Measurements from ENCODE around the gene MAN1A2.
A peak's percentile ranks its signal among the peaks of the same experiment; 100 is the strongest.
"Not testable (repeated sequence)": the region's sequence is repeated elsewhere in the genome, so short reads cannot be mapped to it uniquely, and the experiment has no call there.

The MAN1A2 gene

GRCh38 chr1:117367046-117368025, at the start of gene MAN1A2:
Gene MAN1A2 (plus strand): TSS chr1:117367449. CDS start chr1:117368184, 735 bp downstream.
- DNase-seq = peak; percentile 84

DNA sequence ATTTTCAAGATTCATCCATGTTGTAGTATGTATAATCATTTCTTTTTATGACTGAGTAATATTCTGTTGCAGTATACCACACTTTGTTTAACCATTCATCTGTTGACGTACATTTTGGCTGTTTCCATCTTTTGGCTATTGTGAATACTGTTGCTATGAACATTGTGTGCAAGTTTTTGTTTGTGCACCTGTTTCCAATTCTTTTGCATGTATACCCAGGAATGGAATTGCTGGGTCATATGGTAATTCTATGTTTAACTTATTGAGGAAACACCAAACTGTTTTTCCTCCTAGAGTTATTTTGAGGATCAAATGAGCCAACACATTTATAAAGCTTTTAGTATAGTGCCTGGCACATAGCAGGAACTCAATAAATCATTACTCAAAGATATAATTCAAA, 49.2 kb upstream of the MAN1A2 start:
- no peak for DNase-seq

- DNase-seq = no peak
Measured at GRCh38 chr1:117318426-117318825, 48.8 kb upstream of the MAN1A2 start.

GRCh38 chr1:117320515-117320914, 46.7 kb upstream of the MAN1A2 start:
- no peak for DNase-seq

DNA sequence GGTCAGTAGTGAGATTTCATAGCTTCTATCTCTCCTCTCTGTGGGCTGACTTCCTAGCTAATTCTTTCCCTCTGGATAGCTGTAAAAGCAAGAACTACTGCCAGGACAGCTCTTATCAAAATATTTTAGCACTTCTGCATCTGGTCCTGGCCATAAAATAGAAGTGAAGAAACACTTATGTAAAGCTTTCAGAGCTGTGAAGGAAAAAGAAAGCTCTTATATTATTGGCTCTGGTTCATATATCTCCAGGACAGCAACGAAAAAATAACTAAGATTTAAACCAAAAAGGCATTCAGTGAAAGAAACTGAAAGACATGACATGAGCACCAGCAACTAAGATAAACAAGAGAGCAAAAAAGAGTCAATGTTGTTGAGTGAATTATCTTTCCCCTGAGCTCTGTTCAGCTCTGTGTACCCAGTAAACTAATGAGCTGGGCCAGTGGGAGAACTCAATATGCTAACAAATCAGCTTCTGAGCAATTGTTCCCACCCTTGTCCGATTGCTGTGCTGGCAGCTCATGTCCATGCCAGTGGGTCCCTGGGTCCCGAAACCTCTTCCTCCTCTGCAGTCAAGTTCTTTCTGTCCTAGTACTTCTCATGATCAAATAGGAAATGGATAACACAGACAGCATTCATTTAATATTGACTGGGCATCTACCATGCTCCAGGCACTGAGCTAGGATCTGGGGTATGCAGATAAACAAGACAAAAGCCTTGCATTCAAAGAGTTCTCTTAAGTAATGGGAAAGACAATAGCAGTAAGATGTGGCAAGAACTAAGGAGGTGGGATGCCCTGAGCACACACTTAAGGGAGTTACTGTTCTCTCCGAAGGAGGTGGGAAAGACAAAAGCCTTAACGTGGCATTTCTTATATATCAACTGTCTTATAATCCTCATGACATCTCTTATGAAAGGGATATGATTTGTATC, 45.3 kb upstream of the MAN1A2 start:
- no peak for DNase-seq

- DNase-seq = no peak
Measured at GRCh38 chr1:117324357-117324756, 42.9 kb upstream of the MAN1A2 start.

GRCh38 chr1:117326035-117326434, 41.2 kb upstream of the MAN1A2 start:
- DNase-seq = not testable (repeated sequence)

GRCh38 chr1:117327011-117327410, 40.2 kb upstream of the MAN1A2 start:
- DNase-seq = no peak

- DNase-seq = no peak
Measured at GRCh38 chr1:117335376-117336086, 31.7 kb upstream of the MAN1A2 start.

GRCh38 chr1:117336088-117336817, 31.0 kb upstream of the MAN1A2 start:
- DNase-seq = no peak

- no peak for DNase-seq
Measured at GRCh38 chr1:117339866-117340700, 27.2 kb upstream of the MAN1A2 start.

- DNase-seq = no peak
Measured at GRCh38 chr1:117341123-117341522, 26.1 kb upstream of the MAN1A2 start.

DNA sequence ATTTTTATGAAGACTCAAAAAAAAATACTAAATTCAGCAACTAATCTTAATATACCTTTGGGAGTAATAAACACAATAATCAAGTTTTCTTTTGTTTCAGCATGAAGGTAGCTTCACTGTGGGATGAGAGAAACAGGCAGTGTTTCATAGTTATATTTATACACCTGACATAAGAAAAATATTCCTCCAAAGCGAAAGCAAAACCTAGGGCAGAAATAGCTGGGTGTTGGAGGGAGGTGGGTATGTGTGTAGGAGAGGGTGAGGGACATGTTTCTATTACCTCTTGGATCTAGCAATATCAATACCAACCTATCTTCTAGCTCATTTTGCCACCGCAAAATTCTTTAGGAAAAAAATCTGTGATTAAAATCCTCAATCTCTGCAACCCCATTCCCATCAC, 24.9 kb upstream of the MAN1A2 start:
- DNase-seq = no peak

DNA sequence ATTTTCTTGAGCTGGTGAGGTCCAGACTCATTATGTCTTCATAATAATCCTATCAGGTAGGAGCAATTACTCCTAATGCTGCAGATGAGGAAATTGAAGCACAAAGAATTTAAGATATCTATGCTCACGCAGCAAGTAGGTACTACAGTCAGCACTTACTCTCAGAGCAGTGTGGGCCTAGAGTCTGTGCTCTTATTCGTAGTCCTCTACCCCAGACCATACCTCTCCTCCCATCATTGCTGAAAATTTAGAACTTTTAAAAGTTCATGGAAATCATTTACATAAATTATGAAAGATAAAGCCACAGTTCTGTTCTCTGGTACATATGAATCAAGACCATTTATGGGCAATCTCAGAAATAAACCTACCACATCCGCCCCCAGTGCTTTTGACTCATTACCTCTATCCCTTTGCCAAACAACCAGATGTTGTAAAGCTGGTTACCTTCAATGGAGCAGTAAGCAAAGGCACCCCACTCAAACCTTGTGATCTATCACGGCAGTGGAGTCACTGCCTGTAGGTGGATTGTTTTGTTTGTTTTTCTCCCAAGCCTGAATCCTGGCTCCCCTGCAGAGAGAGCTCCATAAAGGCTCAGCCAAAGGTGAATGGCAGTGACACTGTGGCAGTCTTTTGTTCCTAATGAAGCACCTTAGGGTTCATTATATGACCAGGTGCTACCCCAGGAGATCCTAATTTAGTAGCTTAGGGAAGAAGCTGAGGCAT, 20.9 kb upstream of the MAN1A2 start:
- peak; percentile 18 for DNase-seq

- no peak for DNase-seq
Measured at GRCh38 chr1:117347907-117348306, 19.3 kb upstream of the MAN1A2 start.

DNA sequence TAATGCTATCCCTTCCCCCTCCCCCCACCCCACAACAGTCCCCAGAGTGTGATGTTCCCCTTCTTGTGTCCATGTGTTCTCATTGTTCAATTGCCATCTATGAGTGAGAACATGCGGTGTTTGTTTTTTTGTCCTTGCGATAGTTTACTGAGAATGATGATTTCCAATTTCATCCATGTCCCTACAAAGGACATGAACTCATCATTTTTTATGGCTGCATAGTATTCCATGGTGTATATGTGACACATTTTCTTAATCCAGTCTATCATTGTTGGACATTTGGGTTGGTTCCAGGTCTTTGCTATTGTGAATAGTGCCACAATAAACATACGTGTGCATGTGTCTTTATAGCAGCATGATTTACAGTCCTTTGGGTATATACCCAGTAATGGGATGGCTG, 14.6 kb upstream of the MAN1A2 start:
- DNase-seq = not testable (repeated sequence)

DNA sequence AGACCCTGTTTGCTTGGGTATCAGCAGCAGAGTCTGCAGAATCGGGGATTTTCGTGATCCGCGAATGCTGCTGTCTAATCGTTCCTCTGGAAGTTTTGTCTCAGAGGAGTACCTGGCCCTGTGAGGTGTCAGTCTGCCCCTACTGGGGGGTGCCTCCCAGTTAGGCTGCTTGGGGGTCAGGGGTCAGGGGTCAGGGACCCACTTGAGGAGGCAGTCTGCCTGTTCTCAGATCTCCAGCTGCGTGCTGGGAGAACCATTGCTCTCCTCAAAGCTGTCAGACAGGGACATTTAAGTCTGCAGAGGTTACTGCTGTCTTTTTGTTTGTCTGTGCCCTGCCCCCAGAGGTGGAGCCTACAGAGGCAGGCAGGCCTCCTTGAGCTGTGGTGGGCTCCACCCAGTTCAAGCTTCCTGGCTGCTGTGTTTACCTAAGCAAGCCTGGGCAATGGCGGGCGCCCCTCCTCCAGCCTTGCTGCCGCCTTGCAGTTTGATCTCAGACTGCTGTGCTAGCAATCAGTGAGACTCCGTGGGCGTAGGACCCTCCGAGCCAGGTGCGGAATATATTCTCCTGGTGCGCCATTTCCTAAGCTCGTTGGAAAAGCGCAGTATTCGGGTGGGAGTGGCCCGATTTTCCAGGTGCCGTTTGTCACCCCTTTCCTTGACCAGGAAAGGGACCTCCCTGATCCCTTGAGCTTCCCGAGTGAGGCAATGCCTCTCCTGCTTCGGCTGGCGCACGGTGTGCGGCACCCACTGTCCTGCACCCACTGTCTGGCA, 9.2 kb upstream of the MAN1A2 start:
- DNase-seq = not testable (repeated sequence)

DNA sequence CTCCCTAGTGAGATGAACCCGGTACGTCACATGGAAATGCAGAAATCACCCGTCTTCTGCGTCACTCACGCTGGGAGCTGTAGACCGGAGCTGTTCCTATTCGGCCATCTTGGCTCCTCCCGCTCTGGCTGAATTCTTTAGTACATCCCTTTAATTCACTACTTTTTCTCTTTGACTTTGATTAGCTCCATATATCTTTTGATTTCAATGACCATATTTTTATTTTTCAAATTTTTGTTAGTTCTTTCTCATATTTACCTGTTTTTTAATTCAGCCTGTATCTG, 8.7 kb upstream of the MAN1A2 start:
- not testable (repeated sequence) for DNase-seq

- no peak for DNase-seq
Measured at GRCh38 chr1:117359561-117360289, 7.5 kb upstream of the MAN1A2 start.
